ENCODE data around the gene RPS16.

The RPS16 gene

GRCh38 chr19:39390451-39390750, 45.3 kb downstream of the RPS16 start:
- DNase-seq = no peak

GRCh38 chr19:39389631-39390414, 45.9 kb downstream of the RPS16 start:
- DNase-seq = no peak

- no peak for DNase-seq
Observed at GRCh38 chr19:39388657-39389056, 47.1 kb downstream of the RPS16 start.

- DNase-seq = no peak
Observed at GRCh38 chr19:39386557-39386956, 49.2 kb downstream of the RPS16 start.

- no peak for DNase-seq
Observed at GRCh38 chr19:39385629-39386411, 49.9 kb downstream of the RPS16 start.

GRCh38 chr19:39384839-39385568, 50.7 kb downstream of the RPS16 start:
- DNase-seq = no peak

Data from nucleus accumbens (tissue), 56 donors.